K562 (cell line): Measurements from ENCODE around the gene TMEM203. TPM values are rescaled to one million over a fixed set of nuclear protein-coding genes. Genes with fewer than 3 reads are reported as not detected.

Experiments
- ARNT ChIP-seq, 2 experiments: fragments of 450-650 bp; IDR thresholded peaks; 2 replicates each; pipeline ENCODE4 v1.6.1; 2016; ENCODE audit warnings: mild to moderate bottlenecking in 1 of 2
- HLTF ChIP-seq: fragments of 450-650 bp; IDR thresholded peaks from 2 replicates; pipeline ENCODE4 v1.6.1; 2016
- HOMEZ ChIP-seq: fragments of 250-450 bp; sonication (Bioruptor Pico); IDR thresholded peaks from 2 replicates; pipeline ENCODE4 v1.4.0; 2020; ENCODE audit warnings: mild to moderate bottlenecking, moderate library complexity
- JUNB ChIP-seq: fragments of 450-650 bp; formaldehyde crosslinking; conservative IDR thresholded peaks from 2 replicates; pipeline ENCODE4 v1.4.0; 2020; ENCODE audit warnings: mild to moderate bottlenecking
- KHSRP ChIP-seq: fragments of 450-650 bp; IDR thresholded peaks from 2 replicates; pipeline ENCODE4 v1.6.1; 2017
- MBD1 ChIP-seq: fragments of 250-450 bp; sonication (Bioruptor Pico); IDR thresholded peaks from 2 replicates; pipeline ENCODE4 v1.8.0; 2022; ENCODE audit warnings: inconsistent platforms
- MYC ChIP-seq, 2 experiments: fragments of 250-450 bp in 1 of 2; sonication (Bioruptor Pico) in 1 of 2; IDR thresholded peaks; 2 replicates each; pipeline versions ENCODE4 v1.5.1 to v1.6.1; 2012 to 2021; ENCODE audit warnings: low read depth in 2 of 2, borderline replicate concordance in 1 of 2, improper control_type of control experiment in 1 of 2, low read length in 1 of 2, mild to moderate bottlenecking in 1 of 2, moderate library complexity in 1 of 2
- NR1H2 ChIP-seq: sonication (generic); formaldehyde crosslinking; IDR thresholded peaks from 2 replicates; pipeline ENCODE4 v1.4.0; 2020; ENCODE audit warnings: mild to moderate bottlenecking, missing genetic modification reagents
- NR2F6 ChIP-seq: fragments of 450-650 bp; formaldehyde crosslinking; IDR thresholded peaks from 2 replicates; pipeline ENCODE4 v1.4.0; 2020; ENCODE audit warnings: mild to moderate bottlenecking
- RBBP5 ChIP-seq: fragments of 200-600 bp; sonication (generic); IDR thresholded peaks from 2 replicates; pipeline ENCODE4 v1.6.1; 2012; ENCODE audit warnings: borderline replicate concordance, mild to moderate bottlenecking, low read length, control low read depth, inconsistent platforms; ENCODE audit not compliant: insufficient read depth, poor library complexity, severe bottlenecking
- SAFB ChIP-seq: fragments of 200-400 bp; formaldehyde crosslinking; IDR thresholded peaks from 2 replicates; pipeline ENCODE4 v1.6.1; 2017; ENCODE audit warnings: low read depth, low read length, borderline replicate concordance
- SREBF1 ChIP-seq: fragments of 150-350 bp; IDR thresholded peaks from 2 replicates; pipeline ENCODE4 v1.6.1; 2014; ENCODE audit warnings: antibody characterized with exemption, low read depth, low read length, borderline replicate concordance
- ZNF121 ChIP-seq: sonication (generic); formaldehyde crosslinking; conservative IDR thresholded peaks from 2 replicates; pipeline ENCODE4 v1.8.0; 2022; ENCODE audit warnings: missing genetic modification reagents
- ZNF263 ChIP-seq: sonication (generic); formaldehyde crosslinking; IDR thresholded peaks from 2 replicates; pipeline ENCODE4 v1.8.0; 2022; ENCODE audit warnings: mild to moderate bottlenecking, missing genetic modification reagents, borderline replicate concordance
- ZNF511 ChIP-seq: sonication (generic); formaldehyde crosslinking; IDR thresholded peaks from 2 replicates; pipeline ENCODE4 v1.8.0; 2022; ENCODE audit warnings: mild to moderate bottlenecking, missing genetic modification reagents
- polyA plus RNA-seq, 8 experiments: library from polyadenylated mRNA; depleted of rRNA in 4 of 8; stranded (reverse) in 5 of 8; unstranded in 3 of 8; fragments of >200 nt; fragmentation: Nextera tagmentation in 2 of 8; fragmentation: Illumina TruSeq in 1 of 8; extraction: Ambion mirVana in 2 of 8; extraction: Trizol in 1 of 8; gene quantifications; 2 replicates each; pipeline versions ENCODE4 v1.2.1 to v1.2.3, GENCODE V29; 2011 to 2014; ENCODE audit warnings: inconsistent platforms in 1 of 8, missing spikeins in 1 of 8
- total RNA-seq, 7 experiments: library from RNA; depleted of rRNA in 6 of 7; stranded (reverse); fragments of >200 nt in 6 of 7; fragmentation: Illumina TruSeq in 2 of 7; extraction: Trizol in 2 of 7; gene quantifications; 2 replicates each; pipeline versions ENCODE4 v1.2.1 to v1.2.3, GENCODE V29; 2011 to 2021; ENCODE audit warnings: low replicate concordance in 1 of 7
- TF ChIP-seq, protein P1 (sequence below): fragments of 450-650 bp; IDR thresholded peaks from 2 replicates; pipeline ENCODE4 v1.6.1; 2016
- TF ChIP-seq, protein P2 (sequence below): fragments of 250-450 bp; sonication (Bioruptor Pico); IDR thresholded peaks from 2 replicates; pipeline ENCODE4 v1.9.0; 2021; ENCODE audit warnings: mild to moderate bottlenecking
- TF ChIP-seq, protein P3 (sequence below): sonication (generic); formaldehyde crosslinking; IDR thresholded peaks from 2 replicates; pipeline ENCODE4 v1.8.1; 2023; ENCODE audit warnings: mild to moderate bottlenecking, missing genetic modification reagents

The TMEM203 gene
- total and polyA plus RNA-seq, 9 of the 15 experiments (the other 6 are each of a cell fraction or from before 2014, with no cell fraction given), result 8.8 to 59.5 (median 37.6) TPM

DNA sequence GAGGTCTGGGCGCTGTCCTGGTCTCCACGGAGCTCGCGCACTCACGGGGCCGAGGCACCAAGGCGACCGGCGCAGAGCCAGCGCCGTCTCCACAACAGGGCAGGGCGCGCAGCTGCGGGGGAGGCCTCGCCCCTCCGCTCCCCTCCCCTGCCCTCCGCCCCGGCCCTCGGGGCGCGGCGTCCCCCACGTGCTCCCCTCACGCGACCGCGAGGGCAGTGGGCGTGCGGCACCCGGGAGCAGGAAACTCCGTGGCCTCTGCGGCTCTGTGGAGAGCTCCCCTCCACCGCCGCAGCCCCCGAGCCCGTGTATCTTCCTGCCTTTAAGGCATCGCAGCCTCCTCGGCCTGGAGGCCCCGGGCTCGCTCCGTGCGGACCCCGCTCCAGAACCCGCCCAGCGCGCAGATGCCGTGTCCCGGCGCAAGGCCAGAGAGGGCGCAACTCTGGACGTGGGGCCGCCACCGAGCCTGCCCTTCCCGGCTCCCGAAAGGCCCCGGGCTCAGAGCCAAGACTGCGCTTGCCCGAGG is 34.9 kb upstream of the TMEM203 start (continued):
- no peak for TF ChIP-seq JUNB (CRISPR knock-in tag)
- no peak; the same call in 1 of the 2 replicates for TF ChIP-seq ZNF263 (CRISPR knock-in tag)
- TF ChIP-seq, protein P1, sequence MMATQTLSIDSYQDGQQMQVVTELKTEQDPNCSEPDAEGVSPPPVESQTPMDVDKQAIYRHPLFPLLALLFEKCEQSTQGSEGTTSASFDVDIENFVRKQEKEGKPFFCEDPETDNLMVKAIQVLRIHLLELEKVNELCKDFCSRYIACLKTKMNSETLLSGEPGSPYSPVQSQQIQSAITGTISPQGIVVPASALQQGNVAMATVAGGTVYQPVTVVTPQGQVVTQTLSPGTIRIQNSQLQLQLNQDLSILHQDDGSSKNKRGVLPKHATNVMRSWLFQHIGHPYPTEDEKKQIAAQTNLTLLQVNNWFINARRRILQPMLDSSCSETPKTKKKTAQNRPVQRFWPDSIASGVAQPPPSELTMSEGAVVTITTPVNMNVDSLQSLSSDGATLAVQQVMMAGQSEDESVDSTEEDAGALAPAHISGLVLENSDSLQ, result no peak
- no peak for TF ChIP-seq KHSRP
- TF ChIP-seq MBD1 (CRISPR knock-in tag), result no peak
- peak; percentile 92; the same call in 1 of the 2 replicates for TF ChIP-seq NR1H2 (CRISPR knock-in tag)
- TF ChIP-seq HOMEZ (CRISPR knock-in tag), result 0 out of 2 replicates have a peak, but pooled peaks have one; percentile 43
- TF ChIP-seq ARNT (IDR thresholded peaks at IDR 0.05), result no peak
- peak; percentile 99 for TF ChIP-seq SAFB
- 0 out of 2 replicates have a peak, but pooled peaks have one; percentile 29 for TF ChIP-seq ZNF121 (CRISPR knock-in tag)
- peak; percentile 95 for TF ChIP-seq MYC (IDR thresholded peaks at IDR 0.05; ENCODE audit: low read depth, low read length)
- TF ChIP-seq MYC (CRISPR knock-in tag; IDR thresholded peaks at IDR 0.05; ENCODE audit: borderline replicate concordance, low read depth), result peak; percentile 74; the same call in 1 of the 2 replicates
- peak; percentile 75 for TF ChIP-seq ZNF511 (CRISPR knock-in tag)
- no peak for TF ChIP-seq SREBF1
- TF ChIP-seq, protein P2, sequence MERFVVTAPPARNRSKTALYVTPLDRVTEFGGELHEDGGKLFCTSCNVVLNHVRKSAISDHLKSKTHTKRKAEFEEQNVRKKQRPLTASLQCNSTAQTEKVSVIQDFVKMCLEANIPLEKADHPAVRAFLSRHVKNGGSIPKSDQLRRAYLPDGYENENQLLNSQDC (CRISPR knock-in tag), result no peak
- TF ChIP-seq NR2F6 (CRISPR knock-in tag), result no peak
- TF ChIP-seq, protein P3, sequence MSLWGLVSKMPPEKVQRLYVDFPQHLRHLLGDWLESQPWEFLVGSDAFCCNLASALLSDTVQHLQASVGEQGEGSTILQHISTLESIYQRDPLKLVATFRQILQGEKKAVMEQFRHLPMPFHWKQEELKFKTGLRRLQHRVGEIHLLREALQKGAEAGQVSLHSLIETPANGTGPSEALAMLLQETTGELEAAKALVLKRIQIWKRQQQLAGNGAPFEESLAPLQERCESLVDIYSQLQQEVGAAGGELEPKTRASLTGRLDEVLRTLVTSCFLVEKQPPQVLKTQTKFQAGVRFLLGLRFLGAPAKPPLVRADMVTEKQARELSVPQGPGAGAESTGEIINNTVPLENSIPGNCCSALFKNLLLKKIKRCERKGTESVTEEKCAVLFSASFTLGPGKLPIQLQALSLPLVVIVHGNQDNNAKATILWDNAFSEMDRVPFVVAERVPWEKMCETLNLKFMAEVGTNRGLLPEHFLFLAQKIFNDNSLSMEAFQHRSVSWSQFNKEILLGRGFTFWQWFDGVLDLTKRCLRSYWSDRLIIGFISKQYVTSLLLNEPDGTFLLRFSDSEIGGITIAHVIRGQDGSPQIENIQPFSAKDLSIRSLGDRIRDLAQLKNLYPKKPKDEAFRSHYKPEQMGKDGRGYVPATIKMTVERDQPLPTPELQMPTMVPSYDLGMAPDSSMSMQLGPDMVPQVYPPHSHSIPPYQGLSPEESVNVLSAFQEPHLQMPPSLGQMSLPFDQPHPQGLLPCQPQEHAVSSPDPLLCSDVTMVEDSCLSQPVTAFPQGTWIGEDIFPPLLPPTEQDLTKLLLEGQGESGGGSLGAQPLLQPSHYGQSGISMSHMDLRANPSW (CRISPR knock-in tag), result no peak
- peak; percentile 71; the same call in 1 of the 2 replicates for TF ChIP-seq HLTF
- TF ChIP-seq RBBP5, result no peak
